NB4 (cell line): ENCODE data around the gene MYDGF.

Experiments used
- DNase-seq: peaks from one replicate; pipeline ENCODE4 v3.0.0; 2010; ENCODE audit warnings: low read depth
- H3K4me3 ChIP-seq: one replicate; pipeline ENCODE4 v1.5.1; 2011; ENCODE audit warnings: mild to moderate bottlenecking, low read depth, low read length, moderate library complexity
- MYC ChIP-seq: IDR thresholded peaks from 2 replicates; pipeline ENCODE4 v1.6.1; 2011; ENCODE audit warnings: low read depth, low read length
- POLR2A ChIP-seq: IDR thresholded peaks from 2 replicates; pipeline ENCODE4 v1.6.1; 2011; ENCODE audit warnings: mild to moderate bottlenecking; ENCODE audit not compliant: insufficient read length; ENCODE audit errors: extremely low read depth
- TF ChIP-seq, protein P1 (sequence below): IDR thresholded peaks from one replicate; pipeline ENCODE4 v1.5.1; 2012; ENCODE audit warnings: low read depth, low read length
- TF ChIP-seq, protein P2 (sequence below): IDR thresholded peaks from 2 replicates; pipeline ENCODE4 v1.6.1; 2011; ENCODE audit warnings: low read depth, low read length

Gene MYDGF

DNA sequence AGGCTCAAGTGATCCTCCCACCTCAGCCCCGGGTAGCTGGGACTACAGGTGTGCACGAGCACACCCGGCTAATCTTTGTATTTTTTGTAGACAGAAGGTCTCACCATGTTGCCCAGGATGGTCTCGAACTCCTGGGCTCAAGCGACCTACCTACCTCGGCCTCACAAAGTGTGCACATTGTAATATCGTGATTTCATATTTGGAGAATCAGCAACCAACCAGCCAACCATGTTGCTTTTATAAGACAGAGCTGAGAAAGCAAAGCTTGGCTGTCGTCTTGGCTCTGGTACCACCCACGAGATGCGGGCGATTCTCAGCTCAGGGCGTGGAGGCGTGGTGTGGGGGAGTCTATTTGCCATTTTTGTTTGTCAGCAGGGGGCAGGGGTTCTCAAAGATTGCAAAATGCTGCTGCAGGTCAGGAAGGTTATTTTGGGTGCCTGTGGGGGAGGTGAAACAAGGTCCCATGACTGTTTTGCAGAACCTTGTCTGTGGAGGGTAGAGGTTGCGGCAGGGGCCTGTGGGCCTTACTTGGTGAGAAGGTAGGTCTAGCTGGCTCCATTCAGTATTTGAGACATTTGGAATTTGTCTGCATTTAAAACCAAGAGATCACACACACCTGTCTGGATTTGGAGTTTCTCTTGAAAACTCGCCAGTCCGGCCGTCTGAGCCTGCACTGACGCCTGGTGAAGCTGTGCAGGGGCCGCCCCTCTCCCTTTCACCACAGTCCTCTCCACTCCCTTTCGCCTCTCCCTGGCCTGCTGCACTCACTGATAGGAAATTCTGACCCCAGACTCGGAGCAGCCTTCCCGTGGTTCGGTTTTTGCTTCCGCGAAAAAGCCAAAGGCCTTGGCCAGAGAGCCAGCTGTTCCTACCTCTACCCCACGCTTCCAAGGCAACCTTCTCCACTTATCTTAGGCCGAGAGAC is 15.4 kb downstream of the MYDGF start:
- DNase-seq, result peak; percentile 72
- H3K4me3 ChIP-seq, result no peak overlapping the region
- TF ChIP-seq MYC, result no peak
- TF ChIP-seq, protein P1, sequence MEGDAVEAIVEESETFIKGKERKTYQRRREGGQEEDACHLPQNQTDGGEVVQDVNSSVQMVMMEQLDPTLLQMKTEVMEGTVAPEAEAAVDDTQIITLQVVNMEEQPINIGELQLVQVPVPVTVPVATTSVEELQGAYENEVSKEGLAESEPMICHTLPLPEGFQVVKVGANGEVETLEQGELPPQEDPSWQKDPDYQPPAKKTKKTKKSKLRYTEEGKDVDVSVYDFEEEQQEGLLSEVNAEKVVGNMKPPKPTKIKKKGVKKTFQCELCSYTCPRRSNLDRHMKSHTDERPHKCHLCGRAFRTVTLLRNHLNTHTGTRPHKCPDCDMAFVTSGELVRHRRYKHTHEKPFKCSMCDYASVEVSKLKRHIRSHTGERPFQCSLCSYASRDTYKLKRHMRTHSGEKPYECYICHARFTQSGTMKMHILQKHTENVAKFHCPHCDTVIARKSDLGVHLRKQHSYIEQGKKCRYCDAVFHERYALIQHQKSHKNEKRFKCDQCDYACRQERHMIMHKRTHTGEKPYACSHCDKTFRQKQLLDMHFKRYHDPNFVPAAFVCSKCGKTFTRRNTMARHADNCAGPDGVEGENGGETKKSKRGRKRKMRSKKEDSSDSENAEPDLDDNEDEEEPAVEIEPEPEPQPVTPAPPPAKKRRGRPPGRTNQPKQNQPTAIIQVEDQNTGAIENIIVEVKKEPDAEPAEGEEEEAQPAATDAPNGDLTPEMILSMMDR, result no peak
- TF ChIP-seq, protein P2, sequence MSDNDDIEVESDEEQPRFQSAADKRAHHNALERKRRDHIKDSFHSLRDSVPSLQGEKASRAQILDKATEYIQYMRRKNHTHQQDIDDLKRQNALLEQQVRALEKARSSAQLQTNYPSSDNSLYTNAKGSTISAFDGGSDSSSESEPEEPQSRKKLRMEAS, result no peak
- no peak for TF ChIP-seq POLR2A

DNA sequence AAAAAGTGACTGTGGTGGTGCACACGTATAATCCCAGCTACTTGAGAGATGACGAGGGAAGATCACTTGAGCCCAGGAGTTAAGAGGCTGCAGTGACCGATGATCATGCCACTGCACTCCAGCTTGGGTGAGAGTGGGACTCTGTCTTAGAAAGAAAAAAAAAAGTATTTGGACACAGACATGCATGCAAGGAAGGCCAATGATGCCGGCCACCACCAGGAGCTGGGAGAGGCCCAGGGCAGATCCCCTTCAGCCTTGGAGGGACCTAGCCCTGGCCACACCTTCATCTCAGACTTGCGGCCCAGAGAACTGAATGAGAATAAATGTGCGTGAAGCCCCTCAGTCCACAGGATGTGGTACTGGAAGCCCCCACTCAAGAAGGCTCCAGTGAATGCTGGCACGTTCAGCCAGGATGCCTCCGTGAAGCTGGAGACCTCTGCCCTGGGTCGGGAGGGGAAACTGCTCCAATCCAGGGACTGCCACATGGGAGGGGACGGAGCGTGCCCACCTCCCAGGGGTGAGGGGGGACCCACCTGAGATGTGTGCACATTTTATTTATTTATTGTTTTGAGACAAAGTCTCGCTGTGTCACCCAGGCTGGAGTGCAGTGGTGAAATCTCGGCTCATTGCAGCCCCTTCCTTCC is 16.2 kb downstream of the MYDGF start:
- DNase-seq, result no peak
- TF ChIP-seq MYC (no peak), POLR2A (no peak)
- TF ChIP-seq, protein P1, result no peak
- TF ChIP-seq, protein P2, result no peak
- no peak overlapping the region for H3K4me3 ChIP-seq

DNA sequence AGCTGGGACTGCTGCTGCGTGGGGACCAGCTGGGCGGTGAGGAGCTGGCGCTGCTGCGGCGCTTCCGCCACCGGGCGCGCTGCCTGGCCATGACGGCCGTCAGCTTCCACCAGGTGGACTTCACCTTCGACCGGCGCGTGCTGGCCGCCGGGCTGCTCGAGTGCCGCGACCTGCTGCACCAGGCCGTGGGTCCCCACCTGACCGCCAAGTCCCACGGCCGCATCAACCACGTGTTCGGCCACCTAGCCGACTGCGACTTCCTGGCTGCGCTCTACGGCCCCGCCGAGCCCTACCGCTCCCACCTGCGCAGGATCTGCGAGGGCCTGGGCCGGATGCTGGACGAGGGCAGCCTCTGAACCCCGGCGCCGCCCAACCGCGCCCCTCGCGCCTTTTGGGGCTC is 18.1 kb downstream of the MYDGF start:
- TF ChIP-seq, protein P1, result no peak
- TF ChIP-seq POLR2A, result no peak
- TF ChIP-seq MYC, result no peak
- TF ChIP-seq, protein P2, result no peak
- H3K4me3 ChIP-seq, result no peak overlapping the region
- DNase-seq, result no peak

DNA sequence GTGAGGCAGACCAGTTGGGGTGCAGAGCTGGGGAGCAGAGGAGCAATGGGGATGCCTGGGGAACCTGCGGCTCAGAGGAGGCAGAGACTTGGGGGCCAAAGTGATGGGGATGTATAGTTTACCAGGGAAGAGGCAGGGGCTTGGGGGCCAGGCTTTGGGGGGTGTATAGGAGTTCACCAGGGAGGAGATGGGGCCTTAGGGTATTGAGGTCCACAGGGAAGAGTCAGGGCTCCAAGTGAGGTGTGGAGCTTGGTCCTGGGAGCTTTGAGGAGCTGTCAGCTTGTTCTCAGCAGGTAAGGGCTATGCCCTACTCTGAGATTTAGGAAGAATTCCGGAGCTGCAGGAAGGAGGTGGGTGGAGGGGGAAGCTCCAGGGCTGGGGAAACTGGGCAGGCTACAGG is 20.0 kb downstream of the MYDGF start:
- TF ChIP-seq, protein P2, result no peak
- TF ChIP-seq MYC, result no peak
- no peak for TF ChIP-seq POLR2A
- TF ChIP-seq, protein P1, result no peak
- H3K4me3 ChIP-seq, result no peak overlapping the region
- no peak for DNase-seq

DNA sequence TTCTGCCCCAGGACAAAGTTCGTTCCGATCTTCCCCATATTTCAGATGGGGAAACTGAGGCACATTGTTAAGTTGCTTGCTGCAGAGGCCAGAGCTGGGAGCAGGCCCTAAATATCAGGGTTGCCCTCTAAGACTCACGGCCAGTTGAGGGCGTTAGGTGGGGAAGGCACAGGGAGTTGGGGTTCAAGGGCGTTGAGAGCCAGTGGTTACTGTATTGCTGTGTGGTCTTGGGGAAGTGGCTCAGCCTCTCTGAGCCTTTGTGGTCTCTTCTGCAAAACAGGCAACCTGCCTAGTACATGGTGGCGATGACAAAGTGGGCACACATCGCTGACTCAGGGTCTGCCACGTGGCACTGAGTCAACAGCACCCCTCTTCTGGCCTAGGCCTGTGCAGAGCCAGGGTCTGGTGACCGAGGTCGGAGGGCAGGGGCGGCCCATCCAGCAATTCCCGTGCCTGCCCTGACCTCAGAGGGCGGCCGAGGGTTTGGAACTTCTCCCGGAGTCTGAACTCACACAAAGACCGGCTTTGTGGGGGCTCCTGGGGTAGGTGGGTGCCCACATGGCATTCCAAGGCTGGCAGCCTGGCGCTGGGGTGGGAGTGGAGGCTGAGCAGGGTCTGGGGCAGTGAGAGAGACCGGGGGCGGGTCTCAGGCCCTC is 20.6 kb downstream of the MYDGF start:
- DNase-seq, result no peak
- H3K4me3 ChIP-seq, result no peak overlapping the region
- no peak for TF ChIP-seq MYC
- TF ChIP-seq, protein P2, result no peak
